Ovary (tissue), 3 donors: ENCODE results near the gene TSPAN4.

ENCODE experiments used
- EP300 ChIP-seq: sonication (generic); formaldehyde crosslinking; IDR thresholded peaks from one replicate; pipeline ENCODE4 v1.6.1; 2017; ENCODE audit warnings: antibody characterized with exemption
- POLR2A ChIP-seq: fragments of 450-650 bp; IDR thresholded peaks from one replicate; pipeline ENCODE4 v1.6.1; 2017; ENCODE audit warnings: antibody characterized with exemption, mild to moderate bottlenecking, moderate library complexity
- TF ChIP-seq, protein P1 (sequence below), 3 donors: fragments of 450-650 bp in 2 of 3; fragments of 200-600 bp in 1 of 3; IDR thresholded peaks; one replicate each; pipeline versions ENCODE4 v1.5.1 to v1.8.0; 2016 to 2022; ENCODE audit warnings: antibody characterized with exemption in 3 of 3, mild to moderate bottlenecking in 1 of 3
- donor health status: DM: no; HTN: no; CAD: no.

DNA sequence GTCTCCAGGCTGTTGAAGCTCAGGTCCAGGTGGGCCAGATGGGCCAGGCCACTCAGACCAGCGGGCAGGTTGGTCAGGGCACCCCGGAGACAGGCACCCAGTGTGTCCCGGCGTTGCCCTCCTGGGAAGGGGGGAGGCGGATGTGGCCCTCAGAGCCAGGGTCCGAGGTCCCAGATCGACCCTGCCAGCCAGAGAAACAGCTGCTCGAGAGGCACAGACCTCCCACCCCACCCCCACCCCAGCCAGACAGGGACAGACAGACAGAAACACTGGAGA is 39.2 kb upstream of the TSPAN4 start:
- no peak for TF ChIP-seq EP300
- TF ChIP-seq, protein P1, sequence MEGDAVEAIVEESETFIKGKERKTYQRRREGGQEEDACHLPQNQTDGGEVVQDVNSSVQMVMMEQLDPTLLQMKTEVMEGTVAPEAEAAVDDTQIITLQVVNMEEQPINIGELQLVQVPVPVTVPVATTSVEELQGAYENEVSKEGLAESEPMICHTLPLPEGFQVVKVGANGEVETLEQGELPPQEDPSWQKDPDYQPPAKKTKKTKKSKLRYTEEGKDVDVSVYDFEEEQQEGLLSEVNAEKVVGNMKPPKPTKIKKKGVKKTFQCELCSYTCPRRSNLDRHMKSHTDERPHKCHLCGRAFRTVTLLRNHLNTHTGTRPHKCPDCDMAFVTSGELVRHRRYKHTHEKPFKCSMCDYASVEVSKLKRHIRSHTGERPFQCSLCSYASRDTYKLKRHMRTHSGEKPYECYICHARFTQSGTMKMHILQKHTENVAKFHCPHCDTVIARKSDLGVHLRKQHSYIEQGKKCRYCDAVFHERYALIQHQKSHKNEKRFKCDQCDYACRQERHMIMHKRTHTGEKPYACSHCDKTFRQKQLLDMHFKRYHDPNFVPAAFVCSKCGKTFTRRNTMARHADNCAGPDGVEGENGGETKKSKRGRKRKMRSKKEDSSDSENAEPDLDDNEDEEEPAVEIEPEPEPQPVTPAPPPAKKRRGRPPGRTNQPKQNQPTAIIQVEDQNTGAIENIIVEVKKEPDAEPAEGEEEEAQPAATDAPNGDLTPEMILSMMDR (IDR thresholded peaks at IDR 0.05) = no peak
- no peak for TF ChIP-seq POLR2A
